ENCODE data around the gene GDF10.

GDF10 gene

GRCh38 chr10:47356708-47357107, 56.7 kb downstream of the GDF10 start:
- H3K4me1 ChIP-seq (ENCODE audit: control insufficient read depth, insufficient read depth, low read length), result no peaks in the 10 kb centered on the region
- no peak overlapping the region for H3K9ac ChIP-seq (ENCODE audit: low read length)
- no peaks in the 10 kb centered on the region for H3K36me3 ChIP-seq (ENCODE audit: control insufficient read depth, insufficient read depth, low read length)
- no peak overlapping the region for H3K4me3 ChIP-seq (ENCODE audit: low read length)
- H3K27me3 ChIP-seq (ENCODE audit: control insufficient read depth, insufficient read depth, low read length), result no peaks in the 10 kb centered on the region
- H3K9me3 ChIP-seq (ENCODE audit: control insufficient read depth, low read length), result no peaks in the 10 kb centered on the region

- Histone ChIP-seq H3K4me1 (ENCODE audit: control insufficient read depth, insufficient read depth, low read length) (no peaks in the 10 kb centered on the region), H3K36me3 (ENCODE audit: control insufficient read depth, insufficient read depth, low read length) (no peaks in the 10 kb centered on the region)
These were observed 57.2 kb downstream of the GDF10 start for GRCh38 chr10:47357131-47357582.

GRCh38 chr10:47357911-47358310, 57.9 kb downstream of the GDF10 start:
- Histone ChIP-seq H3K4me3 (ENCODE audit: low read length) (no peak overlapping the region), H3K27me3 (ENCODE audit: control insufficient read depth, insufficient read depth, low read length) (no peaks in the 10 kb centered on the region), H3K4me1 (ENCODE audit: control insufficient read depth, insufficient read depth, low read length) (no peaks in the 10 kb centered on the region), H3K36me3 (ENCODE audit: control insufficient read depth, insufficient read depth, low read length) (no peaks in the 10 kb centered on the region), H3K9me3 (ENCODE audit: control insufficient read depth, low read length) (no peaks in the 10 kb centered on the region), H3K9ac (ENCODE audit: low read length) (no peak overlapping the region)

More at GRCh38 chr10:47357131-47357582, 57.2 kb downstream of the GDF10 start:
- Histone ChIP-seq H3K4me3 (ENCODE audit: low read length) (no peak overlapping the region), H3K27me3 (ENCODE audit: control insufficient read depth, insufficient read depth, low read length) (no peaks in the 10 kb centered on the region), H3K9me3 (ENCODE audit: control insufficient read depth, low read length) (no peaks in the 10 kb centered on the region), H3K9ac (ENCODE audit: low read length) (no peak overlapping the region)

- no peaks in the 10 kb centered on the region for H3K27me3 ChIP-seq (ENCODE audit: control insufficient read depth, insufficient read depth, low read length)
- no peaks in the 10 kb centered on the region for H3K36me3 ChIP-seq (ENCODE audit: control insufficient read depth, insufficient read depth, low read length)
- H3K4me1 ChIP-seq (ENCODE audit: control insufficient read depth, insufficient read depth, low read length), result no peaks in the 10 kb centered on the region
- H3K9ac ChIP-seq (ENCODE audit: low read length), result no peak overlapping the region
- no peak overlapping the region for H3K4me3 ChIP-seq (ENCODE audit: low read length)
- no peaks in the 10 kb centered on the region for H3K9me3 ChIP-seq (ENCODE audit: control insufficient read depth, low read length)
These were observed 58.5 kb downstream of the GDF10 start for GRCh38 chr10:47358457-47358856.

- Histone ChIP-seq H3K4me3 (ENCODE audit: low read length) (no peak overlapping the region), H3K27me3 (ENCODE audit: control insufficient read depth, insufficient read depth, low read length) (no peaks in the 10 kb centered on the region), H3K36me3 (ENCODE audit: control insufficient read depth, insufficient read depth, low read length) (no peaks in the 10 kb centered on the region), H3K4me1 (ENCODE audit: control insufficient read depth, insufficient read depth, low read length) (no peaks in the 10 kb centered on the region), H3K9ac (ENCODE audit: low read length) (no peak overlapping the region), H3K9me3 (ENCODE audit: control insufficient read depth, low read length) (no peaks in the 10 kb centered on the region)
These were observed 59.1 kb downstream of the GDF10 start for GRCh38 chr10:47359101-47359500.

GRCh38 chr10:47359626-47360418, 59.8 kb downstream of the GDF10 start:
- no peaks in the 10 kb centered on the region for H3K9me3 ChIP-seq (ENCODE audit: control insufficient read depth, low read length)
- no peaks in the 10 kb centered on the region for H3K27me3 ChIP-seq (ENCODE audit: control insufficient read depth, insufficient read depth, low read length)
- no peak overlapping the region for H3K9ac ChIP-seq (ENCODE audit: low read length)
- H3K4me1 ChIP-seq (ENCODE audit: control insufficient read depth, insufficient read depth, low read length), result no peaks in the 10 kb centered on the region
- no peaks in the 10 kb centered on the region for H3K36me3 ChIP-seq (ENCODE audit: control insufficient read depth, insufficient read depth, low read length)
- no peak overlapping the region for H3K4me3 ChIP-seq (ENCODE audit: low read length)

- H3K36me3 ChIP-seq (ENCODE audit: control insufficient read depth, insufficient read depth, low read length), result no peaks in the 10 kb centered on the region
- H3K9me3 ChIP-seq (ENCODE audit: control insufficient read depth, low read length), result no peaks in the 10 kb centered on the region
- no peak overlapping the region for H3K9ac ChIP-seq (ENCODE audit: low read length)
- H3K4me1 ChIP-seq (ENCODE audit: control insufficient read depth, insufficient read depth, low read length), result no peaks in the 10 kb centered on the region
- H3K27me3 ChIP-seq (ENCODE audit: control insufficient read depth, insufficient read depth, low read length), result no peaks in the 10 kb centered on the region
- H3K4me3 ChIP-seq (ENCODE audit: low read length), result no peak overlapping the region
These were observed 60.5 kb downstream of the GDF10 start for GRCh38 chr10:47360419-47361040.

- H3K9me3 ChIP-seq (ENCODE audit: control insufficient read depth, low read length), result no peaks in the 10 kb centered on the region
- no peak overlapping the region for H3K9ac ChIP-seq (ENCODE audit: low read length)
- H3K4me1 ChIP-seq (ENCODE audit: control insufficient read depth, insufficient read depth, low read length), result no peaks in the 10 kb centered on the region
- H3K4me3 ChIP-seq (ENCODE audit: low read length), result no peak overlapping the region
- no peaks in the 10 kb centered on the region for H3K27me3 ChIP-seq (ENCODE audit: control insufficient read depth, insufficient read depth, low read length)
- H3K36me3 ChIP-seq (ENCODE audit: control insufficient read depth, insufficient read depth, low read length), result no peaks in the 10 kb centered on the region
These were observed 61.3 kb downstream of the GDF10 start for GRCh38 chr10:47361293-47361692.

- Histone ChIP-seq H3K27me3 (ENCODE audit: control insufficient read depth, insufficient read depth, low read length) (no peaks in the 10 kb centered on the region), H3K9me3 (ENCODE audit: control insufficient read depth, low read length) (no peaks in the 10 kb centered on the region), H3K36me3 (ENCODE audit: control insufficient read depth, insufficient read depth, low read length) (no peaks in the 10 kb centered on the region), H3K4me1 (ENCODE audit: control insufficient read depth, insufficient read depth, low read length) (no peaks in the 10 kb centered on the region), H3K4me3 (ENCODE audit: low read length) (no peak overlapping the region), H3K9ac (ENCODE audit: low read length) (no peak overlapping the region)
These were observed 62.2 kb downstream of the GDF10 start for GRCh38 chr10:47362199-47362598.
